Measurements from ENCODE around the gene ACTN4.

DNA sequence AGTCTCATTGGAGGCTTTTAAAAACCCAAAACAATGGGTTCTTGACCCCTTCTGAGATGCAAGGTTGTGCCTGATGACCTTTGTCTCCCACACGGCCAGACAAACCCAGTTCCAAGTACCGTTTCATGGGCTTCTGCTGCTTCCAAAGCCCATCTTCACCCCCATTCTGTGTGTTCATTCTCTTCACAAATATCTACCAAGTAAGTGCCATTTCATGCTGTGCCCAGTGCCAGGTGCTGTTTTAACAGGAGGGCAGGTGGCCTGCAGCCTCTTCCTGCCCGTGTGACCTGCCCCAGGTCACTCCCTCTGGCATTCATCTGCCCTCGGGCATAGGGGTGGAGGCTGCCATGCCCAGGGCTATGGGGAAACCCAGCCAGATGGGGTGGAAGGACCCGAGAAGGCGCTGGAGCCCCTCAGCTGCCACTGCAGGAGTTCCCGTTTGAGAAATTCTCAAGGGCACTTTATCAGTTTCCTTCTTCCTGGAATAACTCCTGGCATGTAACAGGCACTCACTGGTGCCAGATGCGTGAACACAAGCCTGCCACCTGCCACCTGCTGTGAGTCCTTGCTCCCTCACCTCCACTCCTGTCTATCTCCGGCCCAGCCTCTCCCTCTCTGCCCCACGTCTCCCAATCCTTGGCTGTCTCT is 84.3 kb downstream of the ACTN4 start:
- TF ChIP-seq, protein P1, sequence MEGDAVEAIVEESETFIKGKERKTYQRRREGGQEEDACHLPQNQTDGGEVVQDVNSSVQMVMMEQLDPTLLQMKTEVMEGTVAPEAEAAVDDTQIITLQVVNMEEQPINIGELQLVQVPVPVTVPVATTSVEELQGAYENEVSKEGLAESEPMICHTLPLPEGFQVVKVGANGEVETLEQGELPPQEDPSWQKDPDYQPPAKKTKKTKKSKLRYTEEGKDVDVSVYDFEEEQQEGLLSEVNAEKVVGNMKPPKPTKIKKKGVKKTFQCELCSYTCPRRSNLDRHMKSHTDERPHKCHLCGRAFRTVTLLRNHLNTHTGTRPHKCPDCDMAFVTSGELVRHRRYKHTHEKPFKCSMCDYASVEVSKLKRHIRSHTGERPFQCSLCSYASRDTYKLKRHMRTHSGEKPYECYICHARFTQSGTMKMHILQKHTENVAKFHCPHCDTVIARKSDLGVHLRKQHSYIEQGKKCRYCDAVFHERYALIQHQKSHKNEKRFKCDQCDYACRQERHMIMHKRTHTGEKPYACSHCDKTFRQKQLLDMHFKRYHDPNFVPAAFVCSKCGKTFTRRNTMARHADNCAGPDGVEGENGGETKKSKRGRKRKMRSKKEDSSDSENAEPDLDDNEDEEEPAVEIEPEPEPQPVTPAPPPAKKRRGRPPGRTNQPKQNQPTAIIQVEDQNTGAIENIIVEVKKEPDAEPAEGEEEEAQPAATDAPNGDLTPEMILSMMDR (IDR thresholded peaks at IDR 0.05) = no peak
- TF ChIP-seq ZFX (IDR thresholded peaks at IDR 0.05; ENCODE audit: borderline replicate concordance) = no peak
